KMS-11 (cell line): Measurements from ENCODE around the gene VPS33B.

Source experiments
- H2AFZ ChIP-seq: fragments of 200-600 bp; sonication (generic); 2 replicates; pipeline ENCODE4 v1.6.1; 2016; ENCODE audit warnings: antibody characterized with exemption, mixed run types, low read depth
- H3K27ac ChIP-seq: fragments of 200-600 bp; sonication (generic); 2 replicates; pipeline ENCODE4 v1.6.1; 2016; ENCODE audit warnings: mild to moderate bottlenecking, mixed run types
- H3K27me3 ChIP-seq: fragments of 200-600 bp; sonication (generic); 2 replicates; pipeline ENCODE4 v1.6.1; 2017; ENCODE audit warnings: mild to moderate bottlenecking, low read depth, mixed run types, moderate library complexity; ENCODE audit not compliant: insufficient read depth
- H3K36me3 ChIP-seq: fragments of 200-600 bp; sonication (generic); 2 replicates; pipeline ENCODE4 v1.6.1; 2017; ENCODE audit warnings: mild to moderate bottlenecking, mixed run types; ENCODE audit not compliant: insufficient read depth
- H3K4me1 ChIP-seq: fragments of 200-600 bp; sonication (generic); 2 replicates; pipeline ENCODE4 v1.6.1; 2016; ENCODE audit warnings: mild to moderate bottlenecking, low read depth, mixed run types; ENCODE audit not compliant: poor library complexity, severe bottlenecking
- H3K4me2 ChIP-seq: fragments of 200-600 bp; sonication (generic); 2 replicates; pipeline ENCODE4 v1.7.0; 2016; ENCODE audit warnings: mild to moderate bottlenecking, mixed run types
- H3K4me3 ChIP-seq: fragments of 200-600 bp; sonication (generic); IDR thresholded peaks from 2 replicates; pipeline ENCODE4 v1.6.1; 2017; ENCODE audit warnings: low read depth, low read length, mixed read lengths; ENCODE audit not compliant: insufficient read depth
- H3K79me2 ChIP-seq: fragments of 200-600 bp; sonication (generic); 2 replicates; pipeline ENCODE4 v1.6.1; 2016; ENCODE audit warnings: low read depth, mixed run types; ENCODE audit not compliant: insufficient read depth
- H3K9ac ChIP-seq: fragments of 200-600 bp; sonication (generic); 2 replicates; pipeline ENCODE4 v1.6.1; 2016; ENCODE audit warnings: mild to moderate bottlenecking, mixed run types
- H4K20me1 ChIP-seq: fragments of 200-600 bp; sonication (generic); 2 replicates; pipeline ENCODE4 v1.6.1; 2016; ENCODE audit warnings: mild to moderate bottlenecking, mixed run types; ENCODE audit not compliant: insufficient read depth
- CTCF ChIP-seq: fragments of 200-600 bp; sonication (generic); conservative IDR thresholded peaks from 2 replicates; pipeline ENCODE4 v1.6.1; 2017; ENCODE audit warnings: low read depth, mild to moderate bottlenecking, antibody characterized with exemption, low read length, moderate library complexity, mixed read lengths

VPS33B gene

DNA sequence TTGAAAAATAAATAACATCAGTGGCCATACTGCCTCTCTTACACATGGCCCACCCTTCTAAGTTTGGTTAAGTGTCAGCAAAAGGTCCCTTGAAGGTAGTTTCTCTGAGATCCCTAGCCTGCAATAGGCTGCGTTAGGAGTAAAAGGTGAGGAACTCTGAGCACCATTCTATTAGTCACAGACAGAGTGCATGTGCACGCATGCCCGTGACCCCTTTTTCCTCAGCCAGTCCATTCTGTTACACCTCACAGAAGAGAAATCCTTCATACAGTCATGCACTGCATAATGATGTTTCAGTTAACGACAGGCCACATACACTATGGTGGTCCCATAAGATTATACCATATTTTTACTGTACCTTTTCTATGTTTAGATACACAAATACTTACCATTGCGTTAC is 55.2 kb downstream of the VPS33B start:
- H3K27me3 ChIP-seq, result no peaks in the 10 kb centered on the region
- no peak for TF ChIP-seq CTCF
- H3K4me2 ChIP-seq, result no peak overlapping the region
- H2AFZ ChIP-seq, result no peak overlapping the region
- no peak overlapping the region for H3K27ac ChIP-seq
- no peaks in the 10 kb centered on the region for H3K4me1 ChIP-seq
- no peak overlapping the region for H3K4me3 ChIP-seq
- H3K79me2 ChIP-seq, result no peaks in the 10 kb centered on the region; the same call in 1 of the 2 replicates
- H4K20me1 ChIP-seq, result no peaks in the 10 kb centered on the region
- no peaks in the 10 kb centered on the region; the same call in 1 of the 2 replicates for H3K36me3 ChIP-seq
- H3K9ac ChIP-seq, result no peak overlapping the region

DNA sequence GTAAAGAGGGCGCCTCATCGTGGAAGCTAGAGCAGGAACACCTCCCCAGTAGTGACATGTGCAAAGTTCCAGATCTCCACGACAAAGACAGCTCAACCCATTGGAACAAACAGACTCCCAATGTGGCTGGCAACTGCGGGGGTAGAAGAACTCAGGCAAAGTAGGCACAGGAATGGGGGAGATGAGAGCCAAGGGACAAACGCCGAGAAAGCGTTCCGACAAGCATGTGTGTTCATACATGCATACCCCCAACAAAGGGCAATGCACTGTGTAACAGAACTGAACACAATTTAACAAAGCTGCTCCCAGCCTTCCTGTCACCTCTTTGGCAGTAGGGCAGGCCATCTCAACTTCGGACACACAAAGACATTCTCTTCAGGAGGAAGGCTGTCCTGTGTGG is 56.1 kb downstream of the VPS33B start:
- Histone ChIP-seq H3K4me2 (no peak overlapping the region), H4K20me1 (no peaks in the 10 kb centered on the region), H3K4me3 (no peak overlapping the region), H3K27ac (no peak overlapping the region; the same call in 1 of the 2 replicates), H3K4me1 (no peaks in the 10 kb centered on the region), H3K9ac (no peak overlapping the region), H3K79me2 (no peaks in the 10 kb centered on the region; the same call in 1 of the 2 replicates), H3K27me3 (no peaks in the 10 kb centered on the region), H3K36me3 (no peaks in the 10 kb centered on the region; the same call in 1 of the 2 replicates), H2AFZ (no peak overlapping the region)
- no peak for TF ChIP-seq CTCF

- Histone ChIP-seq H2AFZ (no peak overlapping the region), H3K4me2 (no peak overlapping the region), H3K9ac (no peak overlapping the region), H4K20me1 (no peaks in the 10 kb centered on the region), H3K27me3 (no peaks in the 10 kb centered on the region), H3K4me1 (no peaks in the 10 kb centered on the region), H3K79me2 (peaks cover 4% of the 10 kb centered on the region; the same call in 1 of the 2 replicates), H3K27ac (no peak overlapping the region), H3K36me3 (no peaks in the 10 kb centered on the region; the same call in 1 of the 2 replicates), H3K4me3 (no peak overlapping the region)
- no peak for TF ChIP-seq CTCF
Measured at GRCh38 chr15:90962021-90962420, 60.4 kb downstream of the VPS33B start.

DNA sequence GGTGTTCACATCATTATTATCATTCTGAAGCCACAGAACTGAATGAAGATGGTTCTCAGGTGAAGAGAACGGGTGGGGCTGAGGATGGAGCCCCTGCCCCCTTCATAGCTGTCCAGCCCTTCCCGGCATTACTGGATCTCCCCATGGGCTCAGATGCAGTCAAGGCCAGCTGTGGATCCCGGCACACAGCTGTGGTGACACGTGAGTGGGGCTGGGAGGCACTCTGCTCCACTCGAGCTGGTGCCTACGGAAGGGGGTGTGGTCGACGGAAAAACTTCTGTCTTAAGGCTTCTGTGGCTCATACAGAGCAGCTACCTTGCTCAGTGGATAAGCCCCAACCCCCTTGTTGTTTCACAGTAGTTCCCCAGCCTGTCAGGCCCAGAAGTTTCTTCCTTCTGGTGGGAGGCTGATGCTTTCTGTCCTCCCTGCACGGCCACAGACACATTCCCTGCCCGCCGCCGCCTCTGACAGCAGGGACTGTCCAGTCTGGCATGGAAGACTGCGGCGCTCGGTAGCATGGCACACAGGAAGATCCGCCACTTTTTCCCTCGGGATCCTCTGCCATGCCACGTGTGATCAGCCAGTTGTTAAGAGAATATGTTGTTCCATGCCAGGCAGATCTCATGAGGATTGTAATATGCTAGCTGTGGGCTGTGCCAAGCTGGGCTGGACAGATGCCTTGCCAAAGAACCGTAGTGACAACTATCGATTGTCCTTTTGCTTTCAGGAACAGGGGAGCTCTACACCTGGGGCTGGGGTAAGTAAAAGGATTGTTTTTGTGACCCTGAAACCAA is 61.9 kb downstream of the VPS33B start:
- Histone ChIP-seq H4K20me1 (no peaks in the 10 kb centered on the region), H3K4me3 (no peak overlapping the region), H3K4me1 (no peaks in the 10 kb centered on the region), H3K9ac (no peak overlapping the region), H3K4me2 (no peak overlapping the region), H3K27me3 (no peaks in the 10 kb centered on the region), H2AFZ (no peak overlapping the region), H3K36me3 (no peaks in the 10 kb centered on the region; the same call in 1 of the 2 replicates), H3K79me2 (peaks cover 15% of the 10 kb centered on the region; the same call in 1 of the 2 replicates), H3K27ac (no peak overlapping the region)
- TF ChIP-seq CTCF, result no peak
